ENCODE measurements around the gene INO80B.
"Not testable (repeated sequence)": the region's sequence is repeated elsewhere in the genome, so short reads cannot be mapped to it uniquely, and the experiment has no call there.

The INO80B gene

DNA sequence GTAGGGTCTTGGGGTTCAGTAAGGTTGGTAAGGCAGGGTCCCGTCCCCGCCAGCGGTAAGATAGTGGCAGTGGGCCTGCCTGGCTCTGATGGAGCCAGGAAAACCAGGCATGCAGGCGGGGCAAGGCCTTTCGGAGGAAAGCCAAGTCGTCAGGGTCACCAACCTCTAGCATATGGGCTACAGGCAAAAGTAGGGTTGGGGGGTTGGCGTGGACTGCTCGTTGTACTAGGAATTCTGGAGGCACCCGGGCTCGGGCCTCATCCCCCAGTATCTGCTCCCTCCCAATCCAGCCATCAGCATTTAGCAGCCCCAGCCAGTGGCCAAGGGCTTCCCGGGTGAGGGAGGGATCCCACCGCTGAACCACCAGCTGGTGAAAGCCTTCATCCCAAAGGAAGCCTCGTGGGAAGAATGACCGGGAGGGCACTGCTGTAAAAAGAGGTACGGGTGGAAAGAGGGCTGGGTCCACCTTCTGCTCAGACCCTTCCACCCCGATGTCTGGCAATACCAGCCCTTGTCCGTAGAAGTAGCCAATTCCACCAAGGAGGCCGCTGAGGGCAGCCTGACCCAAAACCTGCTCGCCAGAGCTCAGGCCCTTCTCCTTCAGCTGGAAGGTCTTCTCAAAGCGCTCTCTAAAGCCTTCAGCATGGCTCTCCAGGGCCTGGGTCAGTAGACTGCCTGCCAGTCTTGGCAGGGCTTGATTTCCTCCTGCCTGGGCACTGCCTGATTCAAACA is 7.3 kb downstream of the INO80B start:
- Histone ChIP-seq H3K9me3 (ENCODE audit: insufficient read depth, low read length, severe bottlenecking) (no peaks in the 10 kb centered on the region), H3K27me3 (ENCODE audit: insufficient read depth, low read length, poor library complexity) (no peaks in the 10 kb centered on the region), H3K4me2 (ENCODE audit: insufficient read depth, low read length) (no peak overlapping the region), H3K4me3 (ENCODE audit: low read depth in 1 of 2, low read length in 2 of 2) (no peak overlapping the region), H3K4me1 (ENCODE audit: insufficient read depth, low read length) (peaks cover 41% of the 10 kb centered on the region), H3K79me2 (ENCODE audit: insufficient read depth, low read length) (peaks cover 44% of the 10 kb centered on the region), H3K27ac (ENCODE audit: low read length) (no peak overlapping the region), H3K9ac (ENCODE audit: low read depth, low read length) (no peak overlapping the region), H3K36me3 (ENCODE audit: insufficient read depth, low read length) (peaks cover 29% of the 10 kb centered on the region), H2AFZ (ENCODE audit: low read depth, low read length) (no peak overlapping the region), H4K20me1 (ENCODE audit: insufficient read depth, low read length) (peaks cover 4% of the 10 kb centered on the region)
- DNase-seq: no peak
- TF ChIP-seq EZH2 (IDR thresholded peaks at IDR 0.05; ENCODE audit: borderline replicate concordance, low read depth, low read length, severe bottlenecking): no peak
- TF ChIP-seq, protein P1, sequence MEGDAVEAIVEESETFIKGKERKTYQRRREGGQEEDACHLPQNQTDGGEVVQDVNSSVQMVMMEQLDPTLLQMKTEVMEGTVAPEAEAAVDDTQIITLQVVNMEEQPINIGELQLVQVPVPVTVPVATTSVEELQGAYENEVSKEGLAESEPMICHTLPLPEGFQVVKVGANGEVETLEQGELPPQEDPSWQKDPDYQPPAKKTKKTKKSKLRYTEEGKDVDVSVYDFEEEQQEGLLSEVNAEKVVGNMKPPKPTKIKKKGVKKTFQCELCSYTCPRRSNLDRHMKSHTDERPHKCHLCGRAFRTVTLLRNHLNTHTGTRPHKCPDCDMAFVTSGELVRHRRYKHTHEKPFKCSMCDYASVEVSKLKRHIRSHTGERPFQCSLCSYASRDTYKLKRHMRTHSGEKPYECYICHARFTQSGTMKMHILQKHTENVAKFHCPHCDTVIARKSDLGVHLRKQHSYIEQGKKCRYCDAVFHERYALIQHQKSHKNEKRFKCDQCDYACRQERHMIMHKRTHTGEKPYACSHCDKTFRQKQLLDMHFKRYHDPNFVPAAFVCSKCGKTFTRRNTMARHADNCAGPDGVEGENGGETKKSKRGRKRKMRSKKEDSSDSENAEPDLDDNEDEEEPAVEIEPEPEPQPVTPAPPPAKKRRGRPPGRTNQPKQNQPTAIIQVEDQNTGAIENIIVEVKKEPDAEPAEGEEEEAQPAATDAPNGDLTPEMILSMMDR (IDR thresholded peaks at IDR 0.05; ENCODE audit: borderline replicate concordance, extremely low read depth, low read length, poor library complexity, severe bottlenecking): no peak
- no peak for ATAC-seq (ENCODE audit: insufficient read depth, low read depth)

DNA sequence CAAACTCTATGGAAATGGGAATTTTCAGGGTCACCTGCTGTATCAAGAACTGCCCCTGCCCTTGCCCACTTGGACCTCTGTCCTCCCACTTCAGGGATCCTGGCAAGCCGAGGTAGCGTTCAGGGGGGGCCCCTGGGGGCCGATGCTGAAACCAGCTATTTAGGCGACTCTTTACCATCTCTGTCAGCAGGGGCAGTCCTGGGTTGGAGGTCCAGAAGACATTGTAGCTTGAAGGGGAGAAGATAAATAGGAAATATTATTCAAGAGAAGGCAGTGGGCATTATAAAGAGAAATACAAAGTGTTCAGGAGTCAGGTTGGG is 7.9 kb downstream of the INO80B start:
- peaks cover 29% of the 10 kb centered on the region for H3K36me3 ChIP-seq (ENCODE audit: insufficient read depth, low read length)

DNA sequence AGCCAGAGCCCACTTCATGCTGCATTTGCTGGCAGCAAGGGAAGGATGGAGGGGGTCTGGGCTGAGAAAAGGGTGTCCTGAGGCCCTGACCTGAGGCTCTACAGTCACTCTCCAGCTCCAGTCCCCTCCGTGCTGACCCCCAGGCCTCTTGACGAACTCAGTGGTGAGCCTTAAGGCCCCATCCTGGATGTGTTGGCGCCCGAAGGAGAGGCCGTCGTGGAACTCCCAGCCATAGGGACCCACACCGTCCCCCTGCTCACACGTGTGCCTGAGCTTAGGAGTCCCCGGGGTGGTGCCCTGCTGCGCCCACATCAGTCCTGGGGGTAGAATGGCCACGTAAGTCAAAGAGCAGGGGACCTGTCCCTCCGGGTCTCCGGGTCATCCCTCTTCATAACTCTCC is 9.5 kb downstream of the INO80B start:
- Histone ChIP-seq H3K4me1 (ENCODE audit: insufficient read depth, low read length) (peaks cover 31% of the 10 kb centered on the region), H3K9me3 (ENCODE audit: insufficient read depth, low read length, severe bottlenecking) (no peaks in the 10 kb centered on the region), H2AFZ (ENCODE audit: low read depth, low read length) (peak overlapping the region; percentile 96; the same call in 1 of the 2 replicates), H3K79me2 (ENCODE audit: insufficient read depth, low read length) (peaks cover 34% of the 10 kb centered on the region), H3K27me3 (ENCODE audit: insufficient read depth, low read length, poor library complexity) (no peaks in the 10 kb centered on the region), H4K20me1 (ENCODE audit: insufficient read depth, low read length) (peaks cover 4% of the 10 kb centered on the region), H3K9ac (ENCODE audit: low read depth, low read length) (peak overlapping the region; percentile 72), H3K27ac (ENCODE audit: low read length) (peak overlapping the region; percentile 91), H3K36me3 (ENCODE audit: insufficient read depth, low read length) (peaks cover 29% of the 10 kb centered on the region), H3K4me3 (ENCODE audit: low read depth in 1 of 2, low read length in 2 of 2) (peak overlapping the region; percentile 71 to 93; a peak in 3 of 4 replicates), H3K4me2 (ENCODE audit: insufficient read depth, low read length) (peak overlapping the region; percentile 93)
- ATAC-seq (ENCODE audit: insufficient read depth, low read depth) (peak; percentile 18), DNase-seq (no peak)
- TF ChIP-seq, protein P1 (IDR thresholded peaks at IDR 0.05; ENCODE audit: borderline replicate concordance, extremely low read depth, low read length, poor library complexity, severe bottlenecking): no peak
- no peak for TF ChIP-seq EZH2 (IDR thresholded peaks at IDR 0.05; ENCODE audit: borderline replicate concordance, low read depth, low read length, severe bottlenecking)

More for the DNA sequence above, 7.9 kb downstream of the INO80B start:
- DNase-seq: no peak
- no peak for TF ChIP-seq EZH2 (IDR thresholded peaks at IDR 0.05; ENCODE audit: borderline replicate concordance, low read depth, low read length, severe bottlenecking)
- TF ChIP-seq, protein P1 (IDR thresholded peaks at IDR 0.05; ENCODE audit: borderline replicate concordance, extremely low read depth, low read length, poor library complexity, severe bottlenecking): no peak
- Histone ChIP-seq H3K4me1 (ENCODE audit: insufficient read depth, low read length) (peaks cover 40% of the 10 kb centered on the region), H2AFZ (ENCODE audit: low read depth, low read length) (no peak overlapping the region), H3K4me3 (ENCODE audit: low read depth in 1 of 2, low read length in 2 of 2) (no peak overlapping the region), H3K9ac (ENCODE audit: low read depth, low read length) (no peak overlapping the region), H3K79me2 (ENCODE audit: insufficient read depth, low read length) (peaks cover 44% of the 10 kb centered on the region), H3K27me3 (ENCODE audit: insufficient read depth, low read length, poor library complexity) (no peaks in the 10 kb centered on the region), H3K4me2 (ENCODE audit: insufficient read depth, low read length) (no peak overlapping the region), H3K9me3 (ENCODE audit: insufficient read depth, low read length, severe bottlenecking) (no peaks in the 10 kb centered on the region), H4K20me1 (ENCODE audit: insufficient read depth, low read length) (peaks cover 4% of the 10 kb centered on the region), H3K27ac (ENCODE audit: low read length) (no peak overlapping the region)
- no peak for ATAC-seq (ENCODE audit: insufficient read depth, low read depth)

DNA sequence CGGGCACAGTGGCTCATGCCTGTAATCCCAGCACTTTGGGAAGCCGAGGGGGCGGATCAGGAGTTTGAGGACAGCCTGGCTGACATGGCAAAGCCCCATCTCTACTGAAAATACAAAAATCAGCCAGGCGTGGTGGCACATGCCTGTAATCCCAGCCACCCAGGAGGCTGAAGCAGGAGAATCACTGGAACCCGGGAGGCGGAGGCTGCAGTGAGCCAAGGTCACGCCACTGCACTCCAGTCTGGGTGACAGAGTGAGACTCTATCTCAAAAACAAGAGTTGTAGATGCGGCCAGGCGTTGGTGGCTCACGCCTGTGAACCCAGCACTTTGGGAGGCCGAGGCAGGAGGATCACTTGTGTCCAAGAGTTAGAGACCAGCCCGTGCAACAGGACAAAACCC is 15.9 kb downstream of the INO80B start:
- not testable (repeated sequence) for H4K20me1 ChIP-seq (ENCODE audit: insufficient read depth, low read length); H3K27me3 ChIP-seq (ENCODE audit: insufficient read depth, low read length, poor library complexity); H3K9me3 ChIP-seq (ENCODE audit: insufficient read depth, low read length, severe bottlenecking); ATAC-seq (ENCODE audit: insufficient read depth, low read depth); DNase-seq; H3K27ac ChIP-seq (ENCODE audit: low read length); H3K4me3 ChIP-seq (ENCODE audit: low read depth in 1 of 2, low read length in 2 of 2); H2AFZ ChIP-seq (ENCODE audit: low read depth, low read length)
- peaks cover 31% of the 10 kb centered on the region for H3K36me3 ChIP-seq (ENCODE audit: insufficient read depth, low read length)
- H3K4me1 ChIP-seq (ENCODE audit: insufficient read depth, low read length): peaks cover 44% of the 10 kb centered on the region
- H3K4me2 ChIP-seq (ENCODE audit: insufficient read depth, low read length): peak overlapping the region; percentile 83; the same call in 1 of the 2 replicates
- peaks cover 29% of the 10 kb centered on the region for H3K79me2 ChIP-seq (ENCODE audit: insufficient read depth, low read length)
- H3K9ac ChIP-seq (ENCODE audit: low read depth, low read length): peak overlapping the region; percentile 94; the same call in 1 of the 2 replicates

All from DND-41 (cell line).